ENCODE data around the gene PILRA.
"Not testable (repeated sequence)": the region's sequence is repeated elsewhere in the genome, so short reads cannot be mapped to it uniquely, and the experiment has no call there.

The PILRA gene

DNA sequence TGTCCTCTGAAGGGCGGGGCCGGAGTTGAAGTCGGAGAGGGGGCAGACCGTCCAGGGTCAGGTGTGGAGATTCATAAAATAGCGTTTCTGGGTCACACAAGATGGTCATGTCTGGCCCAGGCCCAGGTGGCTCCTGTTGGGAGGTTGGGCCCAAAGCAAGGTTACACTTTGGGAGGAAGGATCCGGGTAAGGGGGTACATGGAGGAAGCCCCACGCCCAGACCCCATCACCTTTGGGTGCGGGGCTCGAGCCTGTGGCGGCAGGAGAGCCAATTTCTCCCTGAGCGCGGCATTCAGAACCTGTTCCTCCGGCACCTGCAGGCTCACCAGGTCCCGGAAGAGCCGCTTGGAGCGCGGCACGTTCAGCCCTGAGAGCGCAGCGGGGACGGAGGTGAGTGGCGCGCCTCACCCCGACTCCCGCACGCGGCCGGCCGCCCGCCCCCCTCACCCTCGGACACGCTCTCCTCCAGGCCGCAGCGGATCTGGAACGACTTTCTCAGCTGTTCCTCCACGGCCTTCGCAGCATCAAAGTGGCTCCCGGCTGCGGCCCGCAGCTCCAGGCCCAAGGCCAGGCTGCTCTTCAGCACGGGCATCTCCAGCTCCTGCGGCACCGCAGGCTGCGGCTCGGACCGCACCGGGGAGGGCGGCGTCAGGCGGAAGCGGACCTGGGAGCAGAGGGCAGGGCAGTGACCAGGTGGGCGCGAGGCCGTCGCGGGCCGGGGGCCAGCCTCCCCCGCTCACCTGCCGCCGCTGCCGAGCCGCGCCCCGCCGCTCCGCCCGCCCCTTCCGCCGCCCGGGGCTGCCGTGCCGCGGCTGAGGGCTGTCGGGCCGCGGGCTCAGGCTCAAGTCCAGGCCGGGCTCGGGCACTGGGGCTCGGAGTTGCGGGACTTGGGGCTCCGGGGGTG, 62.4 kb downstream of the PILRA start:
- peak; percentile 45 for DNase-seq

DNA sequence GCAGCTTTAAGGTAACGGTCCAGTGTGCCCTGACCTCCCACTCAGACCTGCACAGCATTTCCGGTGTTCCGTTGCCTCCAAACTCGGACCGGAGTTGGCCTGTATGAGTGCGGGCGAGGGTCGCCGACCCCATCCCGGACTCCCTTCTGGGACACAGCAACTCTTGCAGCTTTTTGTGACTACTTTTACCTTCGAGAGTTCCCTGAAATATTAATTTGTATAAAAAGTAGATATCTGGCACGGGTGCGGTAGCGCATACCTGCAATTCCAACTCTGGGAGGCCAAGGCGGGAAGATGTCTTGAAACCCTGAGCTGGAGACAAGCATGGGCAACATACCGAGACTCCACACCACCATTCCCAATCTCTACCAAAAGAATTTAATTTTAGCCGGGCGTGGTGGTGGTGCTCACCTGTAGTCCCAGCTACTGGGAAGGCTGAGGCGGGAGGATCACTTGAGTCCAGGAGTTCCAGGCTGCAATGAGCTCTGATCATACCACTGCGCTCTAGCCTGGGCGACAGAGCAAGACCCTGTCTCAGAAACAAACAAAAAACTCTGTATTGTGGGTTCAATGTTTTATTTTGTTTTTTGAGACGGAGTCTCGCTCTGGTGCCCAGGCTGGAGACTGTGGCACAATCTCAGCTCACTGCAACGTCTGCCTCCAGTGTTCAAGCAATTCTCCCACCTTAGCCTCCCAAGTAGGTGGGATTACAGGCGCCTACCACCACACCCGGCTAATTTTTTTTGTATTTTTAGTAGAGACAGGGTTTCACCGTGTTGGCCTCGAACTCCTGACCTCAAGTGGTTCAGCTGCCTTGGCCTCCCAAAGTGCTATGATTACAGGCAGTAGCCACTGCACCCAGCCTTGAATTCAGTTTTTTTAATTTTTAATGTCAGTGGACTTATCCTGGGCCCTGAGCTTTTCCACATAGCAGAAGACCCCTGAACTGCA, 64.1 kb downstream of the PILRA start:
- no peak for DNase-seq

DNA sequence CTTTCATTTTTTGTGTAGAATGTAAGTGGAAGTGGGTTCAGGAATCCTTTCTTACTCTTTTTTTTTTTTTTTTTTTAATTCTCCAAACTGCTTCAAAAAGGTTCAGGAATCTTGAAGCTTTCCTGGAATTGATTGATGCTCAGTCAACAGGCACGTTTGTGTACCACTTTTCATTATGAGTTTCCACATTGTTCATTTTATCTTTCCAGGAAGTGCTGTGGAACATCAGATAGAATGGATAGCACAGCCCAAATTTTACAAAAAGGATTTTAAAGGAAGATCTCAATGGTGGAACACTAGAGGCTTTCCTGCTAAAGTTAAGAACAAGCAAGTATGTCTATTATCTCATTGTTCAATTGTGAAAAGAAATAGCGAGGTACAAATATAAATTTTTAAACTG, 64.9 kb downstream of the PILRA start:
- DNase-seq: no peak

DNA sequence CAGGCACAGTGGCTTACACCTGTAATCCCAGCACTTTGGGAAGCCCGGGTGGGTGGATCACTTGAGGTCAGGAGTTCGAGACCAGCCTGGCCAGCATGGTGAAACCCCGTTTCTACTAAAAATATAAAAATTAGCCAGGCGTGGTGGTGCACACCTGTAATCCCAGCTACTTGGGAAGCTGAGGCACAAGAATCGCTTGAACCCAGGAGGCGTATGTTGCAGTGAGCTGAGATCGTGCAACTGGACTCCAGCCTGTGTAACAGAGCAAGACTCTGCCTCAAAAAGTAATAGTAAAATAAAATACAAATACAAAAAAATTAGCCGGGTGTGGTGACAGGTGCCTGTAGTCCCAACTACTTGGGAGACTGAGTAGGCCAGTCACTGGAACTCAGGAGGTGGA, 65.4 kb downstream of the PILRA start:
- not testable (repeated sequence) for DNase-seq

DNA sequence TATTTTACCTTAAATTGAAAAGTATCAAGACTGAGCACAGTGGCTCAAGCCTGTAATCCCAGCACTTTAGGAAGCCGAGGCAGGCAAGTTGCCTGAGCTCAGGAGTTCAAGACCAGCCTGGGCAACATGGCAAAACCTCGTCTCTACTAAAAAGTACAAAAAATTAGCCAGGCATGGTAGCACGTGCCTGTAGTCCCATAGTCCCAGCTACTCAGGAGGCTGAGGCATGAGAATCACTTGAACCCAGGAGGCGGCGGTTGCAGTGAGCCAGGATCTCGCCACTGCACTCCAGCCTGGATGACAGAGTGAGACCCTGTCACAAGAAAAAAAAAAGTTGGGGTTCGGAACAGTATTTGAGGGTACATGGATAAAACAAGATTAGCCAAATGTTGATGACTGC, 66.0 kb downstream of the PILRA start:
- DNase-seq: not testable (repeated sequence)

DNA sequence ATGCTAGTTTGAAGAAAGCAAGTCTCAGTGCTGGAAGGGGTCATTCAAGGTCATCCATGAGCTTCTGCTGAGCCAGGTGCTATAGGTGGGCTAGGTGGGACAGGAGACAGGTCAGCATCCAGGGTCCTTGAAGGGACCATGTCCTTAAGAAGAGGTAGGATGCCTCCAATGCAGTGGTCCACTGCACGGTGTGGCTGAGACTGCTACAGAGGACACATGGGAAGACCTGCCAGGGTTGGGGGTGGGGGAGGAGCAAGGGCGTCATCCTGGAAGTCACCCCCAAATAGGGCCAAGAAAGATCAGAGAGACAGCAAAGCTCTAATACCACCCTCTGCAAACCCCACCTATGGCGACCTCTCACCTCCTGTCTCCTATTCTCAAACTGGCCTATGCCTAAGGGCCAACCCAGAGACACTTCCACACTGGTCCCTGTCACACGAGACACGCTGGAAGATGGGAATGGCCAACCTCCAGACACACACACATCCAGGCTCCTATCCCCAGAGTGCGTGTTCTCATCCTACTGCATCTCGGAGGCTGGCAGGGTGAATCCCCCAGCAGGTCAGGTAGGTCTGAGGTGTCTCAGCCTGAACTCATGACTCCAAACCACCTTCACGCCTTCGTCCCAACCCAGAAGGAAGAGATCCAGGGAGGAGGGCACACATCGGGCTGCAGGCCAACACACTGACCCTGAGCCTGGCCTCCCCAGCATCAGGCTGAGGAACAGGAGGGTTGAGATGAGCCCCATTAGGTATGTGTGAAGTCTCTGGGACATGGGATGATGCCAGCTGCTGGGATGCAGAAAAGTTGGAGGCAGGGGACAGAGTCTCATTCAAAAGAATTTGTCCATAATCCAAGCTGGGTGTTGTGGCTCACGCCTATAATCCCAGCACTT, 68.6 kb downstream of the PILRA start:
- DNase-seq: no peak

DNA sequence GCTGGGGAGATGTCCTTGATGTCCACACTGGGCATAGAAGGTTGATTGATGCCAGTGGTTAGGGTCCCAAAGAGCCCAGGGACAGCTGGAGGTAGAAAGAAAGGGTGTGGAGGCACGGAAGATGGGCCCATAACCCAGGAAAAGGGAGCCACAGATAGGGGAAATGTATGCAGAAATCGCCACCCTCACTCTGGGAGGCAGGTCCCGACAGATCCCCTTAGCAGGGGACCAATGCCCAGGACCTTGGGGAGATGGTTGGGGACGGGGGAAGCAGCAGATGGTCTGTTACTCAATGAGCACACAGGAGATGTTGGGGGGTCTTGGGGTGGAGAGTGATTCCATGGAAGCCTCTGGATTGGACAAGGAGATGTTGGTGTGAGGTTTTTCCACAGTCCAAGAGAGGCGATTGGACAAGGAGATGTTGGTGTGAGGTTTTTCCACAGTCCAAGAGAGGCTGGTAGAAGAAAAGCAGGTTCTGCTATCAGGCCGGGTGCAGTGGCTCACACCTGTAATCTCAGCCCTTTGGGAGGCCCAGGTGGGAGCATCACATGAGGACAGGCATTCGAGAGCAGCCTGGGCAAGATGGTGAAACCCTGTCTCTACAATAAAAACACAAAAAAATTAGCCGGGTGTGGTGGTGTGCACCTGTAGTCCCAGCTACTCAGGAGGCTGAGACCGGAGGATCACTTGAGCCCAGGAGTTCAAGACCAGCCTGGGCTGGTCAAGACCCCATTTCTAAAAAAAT, 70.0 kb downstream of the PILRA start:
- DNase-seq: no peak

DNA sequence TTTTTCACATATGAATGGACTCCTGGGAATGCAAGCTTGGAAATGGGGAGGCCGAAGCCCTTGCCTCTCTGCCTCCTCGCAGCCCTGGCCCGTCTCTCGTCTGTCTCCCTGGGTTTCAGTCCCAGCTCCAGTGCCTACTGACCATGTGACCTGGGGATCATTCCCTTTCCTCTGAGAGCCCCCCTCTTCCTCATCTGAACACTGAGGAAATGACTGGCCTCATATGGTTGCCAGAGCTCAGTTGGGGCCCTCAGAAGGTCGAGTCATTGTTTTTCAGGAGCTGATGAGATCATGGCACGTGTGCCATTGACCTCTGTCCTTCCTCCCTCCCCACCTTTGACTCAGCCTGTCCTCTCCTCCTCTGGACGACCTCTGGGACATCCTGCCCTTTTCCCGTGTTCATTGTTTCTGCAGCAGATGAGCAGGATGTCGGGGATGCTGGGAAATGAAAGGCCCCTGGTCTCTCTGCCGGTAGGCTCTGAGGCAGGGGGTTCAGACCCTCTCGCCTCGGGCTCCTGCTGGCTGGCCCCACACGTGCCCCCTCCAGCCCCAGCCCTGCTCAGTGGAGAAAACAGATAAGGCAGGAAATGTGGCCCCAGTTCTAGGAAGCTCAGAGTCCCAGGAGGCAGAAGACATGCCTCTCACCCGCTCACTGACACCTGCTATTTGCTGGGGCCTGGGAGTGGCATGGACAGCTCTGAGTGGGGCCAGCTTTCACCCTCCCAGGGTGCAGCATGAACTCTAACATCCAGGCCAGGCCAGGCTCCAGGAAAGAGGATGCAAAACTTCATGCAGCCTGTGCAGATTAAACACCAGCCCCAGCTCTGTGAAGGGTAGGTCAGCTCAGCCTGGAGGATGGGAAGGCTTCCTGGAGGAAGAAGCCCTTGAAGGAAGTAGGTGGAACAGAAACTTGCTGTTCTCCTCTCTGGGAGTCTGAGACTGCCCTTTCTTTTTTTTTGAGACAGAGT, 71.3 kb downstream of the PILRA start:
- DNase-seq: no peak

DNA sequence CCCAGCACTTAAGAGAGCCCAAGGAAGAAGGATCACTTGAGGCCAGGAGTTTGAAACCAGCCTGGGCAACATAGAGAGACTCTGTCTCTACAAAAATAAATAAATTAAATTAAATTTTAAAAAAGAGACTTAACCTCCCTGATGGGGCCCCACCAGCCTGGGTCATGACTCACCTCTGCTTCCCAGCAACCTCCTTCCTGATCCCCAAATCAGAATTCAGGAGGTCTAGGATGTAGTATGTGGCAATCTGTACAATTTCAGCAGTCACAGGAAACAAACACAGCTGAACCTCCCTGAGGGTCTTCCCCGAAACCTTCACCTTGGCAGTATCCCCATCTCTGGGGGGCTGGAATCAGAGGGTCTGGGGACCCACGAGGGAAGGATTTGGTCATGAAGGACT, 72.8 kb downstream of the PILRA start:
- DNase-seq: no peak

DNA sequence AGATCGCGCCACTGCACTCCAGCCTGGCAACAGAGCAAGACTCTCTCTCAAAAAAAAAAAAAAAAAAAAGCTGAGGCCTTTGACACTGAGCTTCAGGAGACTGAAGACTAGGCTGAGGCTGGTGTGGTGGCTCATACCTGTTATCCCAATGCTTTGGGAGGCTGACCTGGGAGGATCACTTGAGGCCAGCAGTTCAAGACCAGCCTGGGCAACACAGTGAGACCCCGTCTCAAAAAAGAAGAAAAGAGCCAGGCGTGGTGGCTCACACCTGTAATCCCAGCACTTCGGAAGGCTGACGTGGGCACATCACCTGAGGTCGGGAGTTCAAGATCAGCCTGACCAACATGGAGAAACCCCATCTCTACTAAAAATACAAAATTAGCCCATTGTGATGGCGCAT, 74.1 kb downstream of the PILRA start:
- DNase-seq: not testable (repeated sequence)

DNA sequence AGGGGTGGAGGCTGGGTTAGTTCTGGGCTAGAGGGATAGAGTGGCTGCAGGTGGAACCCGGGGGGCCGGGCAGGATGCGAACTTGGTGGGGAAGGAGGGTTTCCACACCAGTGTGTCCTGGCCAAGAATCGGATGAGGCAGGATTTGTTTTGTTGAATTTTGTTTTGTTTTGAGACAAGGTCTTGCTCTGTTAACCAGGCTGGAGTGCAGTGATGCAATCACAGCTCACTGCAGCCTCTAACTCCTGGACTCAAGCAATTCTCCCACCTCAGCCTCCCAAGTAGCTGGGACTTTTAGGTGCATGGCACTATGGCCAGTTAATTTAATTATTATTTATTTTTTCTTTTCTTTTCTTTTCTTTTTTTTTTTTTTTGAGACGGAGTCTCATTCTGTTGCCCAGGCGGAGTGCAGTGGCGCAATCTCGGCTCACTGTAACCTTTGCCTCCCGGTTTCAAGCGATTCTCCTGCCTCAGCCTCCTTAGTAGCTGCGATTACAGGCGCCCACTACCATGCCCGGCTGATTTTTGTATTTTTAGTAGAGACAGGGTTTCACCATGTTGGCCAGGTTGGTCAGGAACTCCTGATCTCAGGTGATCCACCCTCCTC, 76.0 kb downstream of the PILRA start:
- no peak for DNase-seq

Measured in T-helper 9 cell (primary cell).